Right lung (tissue), 10 donors: ENCODE data around the gene CYP2W1. TPM values are rescaled to one million over a fixed set of nuclear protein-coding genes. Genes with fewer than 3 reads are reported as not detected.
"Not testable (repeated sequence)": the region's sequence is repeated elsewhere in the genome, so short reads cannot be mapped to it uniquely, and the experiment has no call there.

Experiments
- DNase-seq, 2 donors: peaks; one replicate each; pipeline ENCODE4 v3.0.0-alpha.2; 2013
- long read RNA-seq, 8 donors: transcript quantifications; one replicate each; lab custom pipeline, GENCODE V29; 2026
- polyA plus RNA-seq, 5 donors: library from polyadenylated mRNA; unstranded; fragments of 120-200 nt; gene quantifications; one replicate each; pipeline versions ENCODE4 v1.2.1 to v1.2.3, GENCODE V29; 2013; ENCODE audit warnings: inconsistent platforms in 1 of 5, low replicate concordance in 1 of 5; ENCODE audit not compliant: insufficient read length in 5 of 5, insufficient read depth in 1 of 5

Gene CYP2W1
- polyA plus RNA-seq = 10 to 100 TPM in 2 of 5 donors, 1 to 10 TPM in 3; 5.4 to 21.2 (median 9.5) TPM
- long read RNA-seq, donor 1, partial matches to known transcripts = 0 of 1 reads
- long read RNA-seq, donor 1, other reads (novel, unspliced or antisense) = 0 of 1 reads
- long read RNA-seq, donor 2 = 0 reads
- long read RNA-seq, donor 3, partial matches to known transcripts = 0 of 2 reads
- long read RNA-seq, donor 3, other reads (novel, unspliced or antisense) = 0 of 2 reads
- long read RNA-seq, donor 4 = 0 reads
- long read RNA-seq, donor 5, partial matches to known transcripts = 0 of 1 reads
- long read RNA-seq, donor 5, other reads (novel, unspliced or antisense) = 0 of 1 reads
- long read RNA-seq, donor 6, transcript CYP2W1-201 (9 exons, 2,304 nt) = major isoform, 8 of 8 reads
- long read RNA-seq, donor 6, partial matches to known transcripts = 0 of 8 reads
- long read RNA-seq, donor 6, other reads (novel, unspliced or antisense) = 0 of 8 reads
- long read RNA-seq, donor 7, partial matches to known transcripts = 0 of 2 reads
- long read RNA-seq, donor 7, other reads (novel, unspliced or antisense) = 0 of 2 reads
- long read RNA-seq, donor 8 = 0 reads

- DNase-seq = peak in 1 of 2 donors; percentile 39
These were observed at the start of gene CYP2W1 for GRCh38 chr7:983004-983615. Gene CYP2W1 (plus strand): TSS chr7:983181. CDS start chr7:983212, 31 bp downstream.

- DNase-seq = no peak
These were observed 48.4 kb upstream of the CYP2W1 start for GRCh38 chr7:934469-935163.

GRCh38 chr7:935164-935873, 47.7 kb upstream of the CYP2W1 start:
- no peak for DNase-seq

- no peak for DNase-seq
These were observed 47.1 kb upstream of the CYP2W1 start for GRCh38 chr7:935874-936385.

- no peak for DNase-seq
These were observed 46.5 kb upstream of the CYP2W1 start for GRCh38 chr7:936386-937054.

- DNase-seq = no peak
These were observed 45.0 kb upstream of the CYP2W1 start for GRCh38 chr7:937856-938484.

GRCh38 chr7:938546-939185, 44.3 kb upstream of the CYP2W1 start:
- no peak for DNase-seq

- no peak for DNase-seq
These were observed 43.1 kb upstream of the CYP2W1 start for GRCh38 chr7:939843-940242.

GRCh38 chr7:940599-941408, 42.2 kb upstream of the CYP2W1 start:
- DNase-seq = no peak

GRCh38 chr7:943793-944192, 39.2 kb upstream of the CYP2W1 start:
- DNase-seq = not testable (repeated sequence)

GRCh38 chr7:944744-945143, 38.2 kb upstream of the CYP2W1 start:
- no peak for DNase-seq

- DNase-seq = no peak
These were observed 37.8 kb upstream of the CYP2W1 start for GRCh38 chr7:945147-945555.

GRCh38 chr7:945556-946255, 37.3 kb upstream of the CYP2W1 start:
- peak in 1 of 2 donors; percentile 45 for DNase-seq

- no peak for DNase-seq
These were observed 36.6 kb upstream of the CYP2W1 start for GRCh38 chr7:946256-946996.

- no peak for DNase-seq
These were observed 35.4 kb upstream of the CYP2W1 start for GRCh38 chr7:947391-948210.
